ENCODE measurements around the gene VPS33B. TPM values are rescaled to one million over a fixed set of nuclear protein-coding genes. Genes with fewer than 3 reads are reported as not detected.

VPS33B gene
- total and polyA plus RNA-seq, 2 of the 8 experiments (the other 6 are each of a cell fraction or from before 2014, with no cell fraction given): 11.8 to 17.3 TPM

DNA sequence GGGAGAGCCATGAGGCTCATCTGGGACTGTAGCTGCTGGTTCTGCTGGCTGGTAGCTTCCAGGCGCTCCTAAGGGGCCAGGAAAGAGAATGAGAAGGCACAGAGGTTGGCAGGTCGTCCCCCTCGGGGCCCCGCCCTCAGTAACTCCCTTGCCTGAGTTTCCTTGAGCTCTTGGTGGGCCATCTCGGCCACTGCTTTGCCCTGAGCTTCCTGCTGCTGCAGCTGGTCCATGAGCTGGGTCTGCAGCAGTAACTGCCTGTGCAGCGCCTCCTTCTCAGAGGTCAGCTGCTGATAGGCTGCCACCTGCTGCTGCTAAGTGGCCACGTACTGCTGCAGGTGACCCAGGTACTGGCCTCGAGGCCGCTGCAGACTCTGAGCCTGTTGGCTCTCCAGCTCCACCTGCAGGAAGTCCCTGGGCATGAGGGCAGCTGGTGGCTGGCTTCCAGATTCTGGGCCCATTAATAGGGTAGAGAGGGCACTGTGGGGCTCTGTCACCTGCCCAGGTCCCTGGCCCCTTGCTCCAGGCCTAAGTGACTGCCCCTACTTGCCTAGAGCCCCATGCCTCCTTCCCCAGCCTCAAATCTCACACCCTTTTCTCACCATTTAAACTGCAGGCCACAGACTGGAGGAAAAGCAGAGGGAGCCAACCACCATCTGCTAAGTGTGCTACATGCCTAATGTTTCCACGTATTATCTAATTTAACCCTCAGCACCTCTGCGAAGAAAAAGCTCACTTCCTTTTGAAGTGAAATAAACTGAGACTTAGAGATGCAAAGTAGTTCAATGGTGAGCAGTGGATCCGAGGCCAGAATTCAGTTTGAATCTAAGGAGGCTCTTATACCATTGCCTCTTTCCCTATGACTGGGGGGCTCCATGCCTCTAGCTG, 10.8 kb upstream of the VPS33B start (continued):
- TF ChIP-seq SIN3A (conservative IDR thresholded peaks at IDR 0.05 in 1 of 2, IDR thresholded peaks at IDR 0.05 in 1 of 2; ENCODE audit: low read depth in 1 of 2, low read length in 2 of 2): no peak; a peak in 1 of 4 replicates
- no peak for TF ChIP-seq TEAD4 (IDR thresholded peaks at IDR 0.05; ENCODE audit: low read depth, low read length)
- no peak for TF ChIP-seq CHD7 (IDR thresholded peaks at IDR 0.05; ENCODE audit: insufficient replicate concordance, low read length)

Measured in H1 (cell line).